Progenitor cell of endocrine pancreas (in vitro differentiated cells): ENCODE data around the gene SPATS2L. TPM values are rescaled to one million over a fixed set of nuclear protein-coding genes. Genes with fewer than 3 reads are reported as not detected.

Experiments used
- DNase-seq: peaks from one replicate; pipeline ENCODE4 v3.0.0; 2021; ENCODE audit warnings: low spot score; ENCODE audit not compliant: unreplicated experiment
- H3K27ac Mint-ChIP-seq: 2 replicates; pipeline ENCODE4 v1.8.0; 2021; ENCODE audit warnings: mild to moderate bottlenecking, moderate library complexity, mixed read lengths
- H3K27me3 Mint-ChIP-seq: 2 replicates; pipeline ENCODE4 v1.8.0; 2021; ENCODE audit warnings: mixed read lengths
- H3K36me3 Mint-ChIP-seq: 2 replicates; pipeline ENCODE4 v1.8.0; 2022; ENCODE audit warnings: mixed read lengths; ENCODE audit not compliant: insufficient read depth
- H3K4me1 Mint-ChIP-seq: 2 replicates; pipeline ENCODE4 v1.8.0; 2021; ENCODE audit warnings: low read depth, mixed read lengths
- H3K4me3 Mint-ChIP-seq: 2 replicates; pipeline ENCODE4 v1.8.0; 2021; ENCODE audit warnings: low read depth, mild to moderate bottlenecking, moderate library complexity, mixed read lengths
- H3K9me3 Mint-ChIP-seq: 2 replicates; pipeline ENCODE4 v1.8.0; 2021; ENCODE audit warnings: low read depth, mixed read lengths
- CTCF ChIP-seq: fragments of 200-600 bp; sonication (generic); IDR thresholded peaks from one replicate; pipeline ENCODE4 v1.5.0; 2021; ENCODE audit warnings: antibody characterized with exemption, mild to moderate bottlenecking; ENCODE audit not compliant: unreplicated experiment
- total RNA-seq: library from RNA; stranded (reverse); gene quantifications from 2 replicates; pipeline ENCODE4 v1.2.1, GENCODE V29; 2021

The SPATS2L gene
- total RNA-seq, 1 donor from 2014 or later, result 110 TPM

GRCh38 chr2:200357845-200358244, 51.4 kb downstream of the SPATS2L start:
- no peak for DNase-seq
- H3K27me3 Mint-ChIP-seq, result no peaks in the 10 kb centered on the region
- no peak overlapping the region for H3K27ac Mint-ChIP-seq
- no peaks in the 10 kb centered on the region for H3K9me3 Mint-ChIP-seq
- H3K4me3 Mint-ChIP-seq, result no peak overlapping the region
- peaks cover 81% of the 10 kb centered on the region for H3K4me1 Mint-ChIP-seq
- H3K36me3 Mint-ChIP-seq, result peaks cover 1% of the 10 kb centered on the region
- TF ChIP-seq CTCF, result no peak

- DNase-seq, result no peak
- Mint-ChIP-seq H3K27ac (peak overlapping the region; percentile 12), H3K4me3 (no peak overlapping the region), H3K9me3 (no peaks in the 10 kb centered on the region), H3K4me1 (peaks cover 80% of the 10 kb centered on the region), H3K36me3 (no peaks in the 10 kb centered on the region), H3K27me3 (no peaks in the 10 kb centered on the region)
- TF ChIP-seq CTCF, result no peak
Measured at GRCh38 chr2:200359552-200359951, 53.1 kb downstream of the SPATS2L start.

GRCh38 chr2:200360364-200360763, 53.9 kb downstream of the SPATS2L start:
- Mint-ChIP-seq H3K9me3 (no peaks in the 10 kb centered on the region), H3K27ac (peak overlapping the region; percentile 54), H3K27me3 (no peaks in the 10 kb centered on the region), H3K4me1 (peaks cover 75% of the 10 kb centered on the region), H3K4me3 (peak overlapping the region; percentile 18), H3K36me3 (no peaks in the 10 kb centered on the region)
- TF ChIP-seq CTCF, result no peak
- no peak for DNase-seq

- no peaks in the 10 kb centered on the region for H3K36me3 Mint-ChIP-seq
- no peaks in the 10 kb centered on the region for H3K9me3 Mint-ChIP-seq
- no peak for DNase-seq
- H3K27me3 Mint-ChIP-seq, result no peaks in the 10 kb centered on the region
- peaks cover 72% of the 10 kb centered on the region for H3K4me1 Mint-ChIP-seq
- no peak for TF ChIP-seq CTCF
- peak overlapping the region; percentile 42 for H3K27ac Mint-ChIP-seq
- no peak overlapping the region for H3K4me3 Mint-ChIP-seq
Measured at GRCh38 chr2:200362202-200362917, 55.9 kb downstream of the SPATS2L start.

GRCh38 chr2:200363279-200363678, 56.8 kb downstream of the SPATS2L start:
- Mint-ChIP-seq H3K4me1 (peaks cover 72% of the 10 kb centered on the region), H3K9me3 (no peaks in the 10 kb centered on the region), H3K36me3 (no peaks in the 10 kb centered on the region), H3K27ac (peak overlapping the region; percentile 26), H3K27me3 (no peaks in the 10 kb centered on the region), H3K4me3 (no peak overlapping the region)
- DNase-seq, result no peak
- TF ChIP-seq CTCF, result no peak
